Astrocyte of the spinal cord (primary cell): ENCODE data around the gene TBCCD1.
A peak's percentile ranks its signal among the peaks of the same experiment; 100 is the strongest.

ENCODE experiments used
- DNase-seq: peaks from one replicate; pipeline ENCODE4 v3.0.0; 2011; ENCODE audit warnings: low read depth, low spot score
- H3K4me3 ChIP-seq: 2 replicates; pipeline ENCODE4 v1.5.1; 2011; ENCODE audit warnings: low read depth, mild to moderate bottlenecking, low read length, moderate library complexity
- in situ Hi-C: cut with HindIII; loops from 2 replicates; pipeline ENCODE4 v1.10.0; 2017; ENCODE audit warnings: low sequenced_read_pairs
- TF ChIP-seq, protein P1 (sequence below): IDR thresholded peaks from 2 replicates; pipeline ENCODE4 v1.5.1; 2012; ENCODE audit warnings: low read depth, mild to moderate bottlenecking, low read length, inconsistent platforms

The TBCCD1 gene

DNA sequence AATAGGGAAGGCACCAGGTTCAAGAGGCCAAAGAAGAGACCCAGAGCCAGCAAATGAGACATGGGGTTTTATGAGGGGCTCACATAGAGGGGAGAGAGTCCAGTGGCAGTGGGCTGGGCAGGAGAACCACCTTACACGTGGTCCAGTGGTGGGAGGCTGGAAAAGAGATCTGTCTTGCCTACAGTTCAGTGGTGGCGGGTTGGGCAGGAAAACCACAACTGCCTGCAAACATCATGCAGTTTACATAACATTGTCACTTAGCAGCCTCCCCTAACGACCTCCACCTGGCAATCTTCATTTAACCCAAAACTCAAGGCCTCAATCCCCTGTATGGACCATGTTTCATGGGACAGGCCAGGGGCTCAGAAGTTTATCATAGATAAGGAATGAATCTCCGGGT lies 52.0 kb downstream of the TBCCD1 start:
- DNase-seq = no peak
- no peak overlapping the region for H3K4me3 ChIP-seq

DNA sequence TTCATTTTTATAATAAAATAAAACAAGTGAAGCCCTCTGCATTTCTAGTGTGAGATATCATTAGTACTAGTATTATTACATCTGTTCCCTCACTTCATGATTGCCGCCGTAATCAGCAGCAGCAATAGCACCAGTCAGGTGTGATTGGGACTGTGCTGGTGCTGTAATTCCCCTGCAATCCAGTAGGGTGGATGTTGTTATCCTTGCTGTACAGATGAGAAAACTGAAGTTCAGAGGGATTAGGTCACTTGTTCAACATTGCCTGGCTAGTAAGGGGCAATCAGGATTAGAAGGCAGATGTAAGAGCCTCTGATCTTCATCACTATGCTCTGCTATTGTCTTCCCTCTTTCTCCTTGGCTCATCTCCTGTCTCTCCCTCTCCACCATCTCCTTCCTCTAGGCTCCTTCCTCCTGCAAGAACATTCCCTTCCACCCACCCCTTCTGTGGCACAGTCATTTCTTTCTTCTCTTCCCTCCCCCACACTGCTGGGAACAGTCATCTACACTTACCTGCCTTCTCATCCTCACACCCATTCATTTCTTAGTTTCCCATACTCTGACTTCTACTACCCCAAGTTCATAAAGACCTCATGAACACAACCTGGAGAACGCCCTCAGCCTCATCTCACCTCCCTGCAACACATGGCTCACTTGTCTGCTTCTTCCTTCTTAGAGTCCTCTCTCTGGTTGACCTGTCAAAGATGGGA lies 52.7 kb downstream of the TBCCD1 start:
- in situ Hi-C loops = no loop called here
- H3K4me3 ChIP-seq = no peak overlapping the region
- TF ChIP-seq, protein P1, sequence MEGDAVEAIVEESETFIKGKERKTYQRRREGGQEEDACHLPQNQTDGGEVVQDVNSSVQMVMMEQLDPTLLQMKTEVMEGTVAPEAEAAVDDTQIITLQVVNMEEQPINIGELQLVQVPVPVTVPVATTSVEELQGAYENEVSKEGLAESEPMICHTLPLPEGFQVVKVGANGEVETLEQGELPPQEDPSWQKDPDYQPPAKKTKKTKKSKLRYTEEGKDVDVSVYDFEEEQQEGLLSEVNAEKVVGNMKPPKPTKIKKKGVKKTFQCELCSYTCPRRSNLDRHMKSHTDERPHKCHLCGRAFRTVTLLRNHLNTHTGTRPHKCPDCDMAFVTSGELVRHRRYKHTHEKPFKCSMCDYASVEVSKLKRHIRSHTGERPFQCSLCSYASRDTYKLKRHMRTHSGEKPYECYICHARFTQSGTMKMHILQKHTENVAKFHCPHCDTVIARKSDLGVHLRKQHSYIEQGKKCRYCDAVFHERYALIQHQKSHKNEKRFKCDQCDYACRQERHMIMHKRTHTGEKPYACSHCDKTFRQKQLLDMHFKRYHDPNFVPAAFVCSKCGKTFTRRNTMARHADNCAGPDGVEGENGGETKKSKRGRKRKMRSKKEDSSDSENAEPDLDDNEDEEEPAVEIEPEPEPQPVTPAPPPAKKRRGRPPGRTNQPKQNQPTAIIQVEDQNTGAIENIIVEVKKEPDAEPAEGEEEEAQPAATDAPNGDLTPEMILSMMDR = peak; percentile 32
- no peak for DNase-seq

More for the DNA sequence above, 52.0 kb downstream of the TBCCD1 start:
- TF ChIP-seq, protein P1 = no peak
- in situ Hi-C loops = no loop called here

DNA sequence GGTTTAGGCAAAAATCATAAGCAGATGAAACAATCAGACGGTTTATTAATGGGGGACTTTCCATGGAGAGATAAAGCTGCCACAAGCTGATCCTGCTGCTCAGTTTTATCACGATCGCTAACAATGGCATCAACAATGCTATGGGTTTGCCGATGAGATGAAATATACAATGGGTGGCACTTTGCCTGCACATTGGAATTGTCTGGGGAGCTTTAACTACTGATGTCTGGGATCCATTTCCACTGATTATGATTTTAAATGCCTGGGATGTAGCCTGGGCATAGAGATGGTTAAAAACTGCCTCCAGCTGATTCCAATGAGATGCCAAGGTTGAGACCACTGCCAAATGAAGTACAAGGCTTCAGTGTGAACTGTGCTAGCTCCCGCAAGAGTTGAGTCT lies 53.8 kb downstream of the TBCCD1 start:
- no peak overlapping the region for H3K4me3 ChIP-seq
- DNase-seq = no peak
- in situ Hi-C loops = no loop called here
- TF ChIP-seq, protein P1 = no peak

DNA sequence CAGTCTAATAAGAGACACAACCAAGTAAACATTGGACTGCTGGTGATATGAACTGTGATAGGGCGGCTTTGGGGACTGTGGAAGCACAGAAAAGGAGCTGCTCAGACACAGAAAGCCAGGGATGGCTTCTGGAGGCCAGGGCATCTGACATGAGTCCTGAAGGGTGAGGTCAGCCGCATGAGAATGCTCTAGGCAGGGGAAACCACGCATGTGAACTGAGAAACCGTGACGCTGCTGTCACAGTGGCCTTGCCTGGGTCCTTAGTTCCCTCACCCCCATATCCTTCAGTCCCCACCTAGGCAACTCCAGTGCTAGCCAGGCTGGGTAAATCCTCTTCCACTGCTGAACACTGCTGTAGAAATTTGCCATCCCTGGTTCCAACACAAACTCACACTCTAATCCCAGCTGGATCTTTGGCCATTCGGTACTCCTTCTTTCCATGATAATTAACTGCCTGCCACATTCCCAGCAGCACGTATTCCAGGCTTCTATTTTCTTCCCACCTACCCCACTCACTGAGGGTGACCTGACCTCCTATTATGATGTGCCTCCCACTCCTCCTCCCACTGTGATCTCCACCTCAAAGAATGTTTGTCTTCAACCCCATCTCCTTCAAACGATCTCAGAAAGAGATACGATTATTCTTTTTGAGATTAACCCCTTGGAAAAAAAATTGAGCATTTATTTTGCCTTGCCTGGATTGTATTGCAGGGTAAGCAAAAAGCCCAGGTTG lies 54.4 kb downstream of the TBCCD1 start:
- no peak for DNase-seq
- in situ Hi-C loops = no loop called here
- H3K4me3 ChIP-seq = no peak overlapping the region
- TF ChIP-seq, protein P1 = no peak

DNA sequence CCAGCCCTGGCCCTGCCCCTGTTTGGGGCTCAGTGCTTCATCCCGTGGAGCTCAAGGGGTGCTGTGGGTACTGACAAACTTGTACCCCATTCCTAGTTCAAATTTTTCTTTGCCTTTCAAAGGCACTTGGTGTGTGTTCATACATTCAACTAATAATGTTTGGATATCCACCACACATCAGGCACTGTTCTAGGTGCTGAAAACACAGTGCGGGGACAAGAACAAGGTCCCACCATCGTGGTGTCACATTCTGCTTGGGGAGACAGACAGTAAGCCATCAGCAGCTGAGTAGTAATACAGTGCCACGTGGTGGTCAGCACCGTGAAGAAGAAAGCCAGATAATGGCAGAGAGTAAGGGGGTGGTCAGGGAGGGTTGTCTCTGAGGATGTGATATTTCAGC lies 55.4 kb downstream of the TBCCD1 start:
- H3K4me3 ChIP-seq = no peak overlapping the region
- TF ChIP-seq, protein P1 = no peak
- DNase-seq = no peak
- in situ Hi-C loops = no loop called here

DNA sequence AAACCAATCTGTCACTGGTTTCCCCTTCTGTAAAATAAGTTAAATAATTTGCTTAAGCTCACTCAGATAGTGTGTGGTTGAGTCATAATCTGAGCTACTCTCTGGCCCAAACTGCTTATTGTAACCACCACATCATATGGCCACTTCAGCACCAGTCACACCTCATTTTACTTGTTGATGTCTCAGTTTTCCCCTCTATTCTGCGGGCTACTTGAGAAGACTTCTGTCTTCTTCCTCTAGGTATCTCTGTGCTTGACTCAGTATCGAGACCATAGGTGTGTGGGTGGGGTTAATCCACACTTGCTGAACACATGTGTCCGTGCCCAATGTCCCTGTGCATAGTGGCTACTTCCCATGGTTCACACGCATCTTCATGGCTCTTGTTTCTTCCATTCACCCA lies 55.9 kb downstream of the TBCCD1 start:
- TF ChIP-seq, protein P1 = no peak
- DNase-seq = no peak
- in situ Hi-C loops = no loop called here
- no peak overlapping the region for H3K4me3 ChIP-seq
